Common myeloid progenitor, CD34-positive (primary cell): ENCODE measurements around the gene CPN2.

Experiments
- CTCF ChIA-PET: fragments of 350-600 bp; sonication (Branson Sonifier 250); formaldehyde crosslinking; loops from one replicate; lab custom pipeline; 2021; ENCODE audit warnings: antibody characterized with exemption; lab: Charles Lee
- POLR2A ChIA-PET: fragments of 350-600 bp; sonication (Branson Sonifier 250); formaldehyde crosslinking; loops from one replicate; lab custom pipeline; 2021; ENCODE audit warnings: antibody characterized with exemption; lab: Charles Lee
- DNase-seq, 3 donors: peaks; one replicate each; pipeline versions ENCODE4 v3.0.0 to v3.0.0-alpha.2; 2013
- H3K27ac ChIP-seq, 2 experiments: 1 replicate in 1 of 2; 2 replicates in 1 of 2; pipeline ENCODE4 v1.7.0; 2013; ENCODE audit warnings: inconsistent platforms in 2 of 2, low read length in 2 of 2, mild to moderate bottlenecking in 2 of 2, low read depth in 1 of 2, moderate library complexity in 1 of 2; ENCODE audit not compliant: severe bottlenecking in 2 of 2, insufficient read depth in 1 of 2, poor library complexity in 1 of 2
- H3K27me3 ChIP-seq, 5 experiments: replicated peaks in 2 of 5; 1 replicate in 3 of 5; 2 replicates in 2 of 5; pipeline versions ENCODE4 v1.6.1 to v1.7.0; 2013; ENCODE audit warnings: low read length in 4 of 5, mild to moderate bottlenecking in 2 of 5, moderate library complexity in 2 of 5, inconsistent platforms in 1 of 5; ENCODE audit not compliant: insufficient read depth in 5 of 5, control insufficient read depth in 4 of 5
- H3K36me3 ChIP-seq, 4 experiments: 1 replicate in 2 of 4; 2 replicates in 2 of 4; pipeline versions ENCODE4 v1.6.1 to v1.7.0; 2013; ENCODE audit warnings: low read length in 3 of 4, control low read depth in 1 of 4, mild to moderate bottlenecking in 1 of 4; ENCODE audit not compliant: control insufficient read depth in 4 of 4, insufficient read depth in 4 of 4
- H3K4me1 ChIP-seq, 4 experiments: 1 replicate in 3 of 4; 2 replicates in 1 of 4; pipeline versions ENCODE4 v1.6.1 to v1.7.1; 2013; ENCODE audit warnings: low read length in 3 of 4, mild to moderate bottlenecking in 3 of 4, control low read depth in 1 of 4, inconsistent platforms in 1 of 4, moderate library complexity in 1 of 4; ENCODE audit not compliant: control insufficient read depth in 4 of 4, insufficient read depth in 4 of 4; ENCODE audit errors: control extremely low read depth in 1 of 4
- H3K4me3 ChIP-seq, 7 experiments: 1 replicate in 4 of 7; 2 replicates in 3 of 7; pipeline versions ENCODE4 v1.5.1 to v1.7.0; 2013; ENCODE audit warnings: mild to moderate bottlenecking in 7 of 7, low read length in 6 of 7, moderate library complexity in 6 of 7, inconsistent platforms in 2 of 7, low read depth in 2 of 7, control low read depth in 1 of 7; ENCODE audit not compliant: insufficient read depth in 4 of 7, control insufficient read depth in 1 of 7; ENCODE audit errors: extremely low read depth in 1 of 7
- H3K9me3 ChIP-seq, 5 experiments: 1 replicate in 4 of 5; 2 replicates in 1 of 5; pipeline versions ENCODE4 v1.6.1 to v1.7.1; 2013; ENCODE audit warnings: low read length in 4 of 5, mild to moderate bottlenecking in 2 of 5, inconsistent platforms in 1 of 5, low read depth in 1 of 5, moderate library complexity in 1 of 5; ENCODE audit not compliant: control insufficient read depth in 4 of 5, insufficient read depth in 2 of 5; ENCODE audit errors: control extremely low read depth in 1 of 5
- WGBS: methylation state at CpG from one replicate; pipeline ENCODE4 v1.1.5; 2013; ENCODE audit not compliant: insufficient coverage; 5-methylcytosine and 5-hydroxymethylcytosine counted together

CPN2 gene

GRCh38 chr3:194318511-194319161 is 32.5 kb downstream of the CPN2 start:
- H3K4me3 ChIP-seq, result no peak overlapping the region
- no peaks in the 10 kb centered on the region for H3K36me3 ChIP-seq
- peaks cover 2 to 21% (median 15%) of the 10 kb centered on the region in 5 experiments for H3K9me3 ChIP-seq
- peaks cover 2 to 37% (median 17%) of the 10 kb centered on the region in 4 experiments for H3K4me1 ChIP-seq
- WGBS, result 98% methylated on average over 3 of the region's 3 CpGs
- H3K27me3 ChIP-seq, result peaks cover 0 to 20% (median 2%) of the 10 kb centered on the region in 5 experiments
- H3K27ac ChIP-seq, result no peak overlapping the region
- POLR2A ChIA-PET, result no interaction called here
- CTCF ChIA-PET, result interaction anchor here (0.7 to 1.8 kb wide), 4 partner anchors 10 to 526 kb away, joined by 3 to 5 read pairs (median 3); no protein-coding TSS in a partner anchor
- no peak for DNase-seq

GRCh38 chr3:194316918-194317317 is 34.2 kb downstream of the CPN2 start:
- H3K27me3 ChIP-seq, result peaks cover 0 to 22% (median 2%) of the 10 kb centered on the region in 5 experiments
- H3K9me3 ChIP-seq, result peaks cover 2 to 21% (median 15%) of the 10 kb centered on the region in 5 experiments
- ChIA-PET CTCF (interaction anchor here (0.9 to 6.2 kb wide), 14 partner anchors 8 to 653 kb away, joined by 3 to 55 read pairs (median 6); partner anchors contain the start of gene HES1), POLR2A (no interaction called here)
- H3K27ac ChIP-seq, result no peak overlapping the region
- H3K36me3 ChIP-seq, result no peaks in the 10 kb centered on the region
- no peak overlapping the region for H3K4me3 ChIP-seq
- DNase-seq, result no peak
- WGBS, result 88% methylated on average over 1 of the region's 6 CpGs
- peaks cover 2 to 45% (median 32%) of the 10 kb centered on the region in 4 experiments for H3K4me1 ChIP-seq

GRCh38 chr3:194315965-194316361 is 35.2 kb downstream of the CPN2 start:
- no peaks in the 10 kb centered on the region for H3K36me3 ChIP-seq
- peak overlapping the region in 2 of 7 experiments; percentile 65 to 73 for H3K4me3 ChIP-seq
- H3K9me3 ChIP-seq, result peaks cover 2 to 21% (median 15%) of the 10 kb centered on the region in 5 experiments
- 14% methylated on average over 14 of the region's 17 CpGs for WGBS
- DNase-seq, result no peak
- POLR2A ChIA-PET, result interaction anchor here (1.0 to 1.7 kb wide), 4 partner anchors 9 to 180 kb away, joined by 3 to 11 read pairs (median 4); partner anchors contain the start of gene HES1
- H3K27me3 ChIP-seq, result peaks cover 0 to 20% (median 2%) of the 10 kb centered on the region in 5 experiments
- peaks cover 2 to 48% (median 34%) of the 10 kb centered on the region in 4 experiments for H3K4me1 ChIP-seq
- H3K27ac ChIP-seq, result no peak overlapping the region
- CTCF ChIA-PET, result interaction anchor here (0.6 to 6.2 kb wide), 44 partner anchors 10 to 656 kb away, joined by 3 to 55 read pairs (median 4); partner anchors contain the start of gene HES1

- H3K4me1 ChIP-seq, result peaks cover 2 to 52% (median 35%) of the 10 kb centered on the region in 4 experiments
- under 1% methylated on average over 45 of the region's 54 CpGs for WGBS
- H3K27ac ChIP-seq, result no peak overlapping the region
- DNase-seq, result peak; percentile 75 to 83 (median 83)
- CTCF ChIA-PET, result interaction anchor here (0.6 to 6.2 kb wide), 42 partner anchors 9 to 655 kb away, joined by 3 to 55 read pairs (median 4); partner anchors contain the start of gene HES1
- POLR2A ChIA-PET, result interaction anchor here (1.0 to 1.7 kb wide), 4 partner anchors 8 to 179 kb away, joined by 3 to 11 read pairs (median 4); partner anchors contain the start of gene HES1
- peaks cover 2 to 21% (median 15%) of the 10 kb centered on the region in 5 experiments for H3K9me3 ChIP-seq
- H3K4me3 ChIP-seq, result peak overlapping the region; percentile 23 to 73 (median 53)
- no peaks in the 10 kb centered on the region for H3K36me3 ChIP-seq
- H3K27me3 ChIP-seq, result peaks cover 0 to 20% (median 2%) of the 10 kb centered on the region in 5 experiments
Measured at GRCh38 chr3:194315088-194315964, 35.8 kb downstream of the CPN2 start.

- no peak for DNase-seq
- H3K27ac ChIP-seq, result no peak overlapping the region
- H3K27me3 ChIP-seq, result peaks cover 0 to 20% (median 2%) of the 10 kb centered on the region in 5 experiments
- POLR2A ChIA-PET, result interaction anchor here (1.5 to 3.0 kb wide), 3 partner anchors 177 to 180 kb away, joined by 5 to 14 read pairs (median 11); partner anchors contain the start of gene HES1
- H3K9me3 ChIP-seq, result peaks cover 2 to 15% (median 14%) of the 10 kb centered on the region in 5 experiments
- 88% methylated on average over 7 of the region's 13 CpGs for WGBS
- H3K4me1 ChIP-seq, result peaks cover 2 to 60% (median 40%) of the 10 kb centered on the region in 4 experiments
- peak overlapping the region in 1 of 7 experiments; percentile 73 for H3K4me3 ChIP-seq
- CTCF ChIA-PET, result interaction anchor here (0.7 to 6.2 kb wide), 14 partner anchors 11 to 650 kb away, joined by 3 to 46 read pairs (median 4); partner anchors contain the start of gene HES1
- no peaks in the 10 kb centered on the region for H3K36me3 ChIP-seq
Measured at GRCh38 chr3:194314388-194315068, 36.6 kb downstream of the CPN2 start.
